Measurements from ENCODE around the gene GPR21. TPM values are rescaled to one million over a fixed set of nuclear protein-coding genes. Genes with fewer than 3 reads are reported as not detected.

The GPR21 gene
- polyA plus RNA-seq, 1 of the 3 experiments (the other 2 are of a cell fraction) = not detected

- H3K36me3 ChIP-seq (replicated peaks in 1 of 2; ENCODE audit: control insufficient read depth in 1 of 2, insufficient read depth in 2 of 2, low read length in 1 of 2) = peaks cover 40 to 56% of the 10 kb centered on the region in 2 experiments
- 24% methylated on average over 4 of the region's 4 CpGs for WGBS (ENCODE audit: low lambda C conversion rate)
- H3K9me2 ChIP-seq = no peaks in the 10 kb centered on the region
- no peaks in the 10 kb centered on the region for H4K20me1 ChIP-seq (ENCODE audit: insufficient read depth)
- H3K4me3 ChIP-seq (ENCODE audit: low read depth in 2 of 2, low read length in 1 of 2) = no peak overlapping the region; a peak in 1 of 4 replicates
- no peaks in the 10 kb centered on the region for H3K27me3 ChIP-seq (ENCODE audit: insufficient read depth)
- H3K4me2 ChIP-seq = no peak overlapping the region
- no peaks in the 10 kb centered on the region for H3K9me3 ChIP-seq
- CTCF ChIA-PET = interaction anchor here (0.9 to 2.0 kb wide), 20 partner anchors 11 to 363 kb away, joined by 3 to 9 read pairs (median 3); partner anchors contain the start of genes RC3H2 and ZBTB6
- H2AFZ ChIP-seq (ENCODE audit: low read depth) = no peak overlapping the region
- no peak overlapping the region for H3K9ac ChIP-seq
- peak overlapping the region in 1 of 2 experiments; percentile 77; a peak in 2 of 4 replicates for H3K27ac ChIP-seq (ENCODE audit: low read depth in 2 of 2, low read length in 1 of 2)
- DNase-seq = peak; percentile 37
- peaks cover 8% of the 10 kb centered on the region; the same call in 1 of the 2 replicates for H3K79me2 ChIP-seq (ENCODE audit: insufficient read depth)
- POLR2A ChIA-PET = no interaction called here
- H3F3A ChIP-seq (replicated peaks; ENCODE audit: insufficient read depth) = peaks cover 19% of the 10 kb centered on the region
- no peaks in the 10 kb centered on the region for H3K4me1 ChIP-seq (ENCODE audit: control insufficient read depth in 1 of 2, insufficient read depth in 2 of 2, low read depth in 1 of 2, low read length in 1 of 2)
- no peak for TF ChIP-seq MEF2A (IDR thresholded peaks at IDR 0.05; ENCODE audit: borderline replicate concordance, low read depth)
- no peak for TF ChIP-seq RFX5 (IDR thresholded peaks at IDR 0.05; ENCODE audit: low read length)
- TF ChIP-seq FOXJ3 (CRISPR knock-in tag; IDR thresholded peaks at IDR 0.05) = no peak
- no peak for TF ChIP-seq SIN3A (IDR thresholded peaks at IDR 0.05; ENCODE audit: borderline replicate concordance, low read depth, low read length)
- TF ChIP-seq SMC3 (IDR thresholded peaks at IDR 0.05; ENCODE audit: low read depth, low read length) = 0 out of 2 replicates have a peak, but pooled peaks have one; percentile 40
- TF ChIP-seq CTCF (IDR thresholded peaks at IDR 0.05) = peak; percentile 83
- no peak for TF ChIP-seq CHD2 (IDR thresholded peaks at IDR 0.05; ENCODE audit: low read length, partially characterized antibody)
- TF ChIP-seq TCF12 (IDR thresholded peaks at IDR 0.05) = peak; percentile 25; the same call in 1 of the 2 replicates
- TF ChIP-seq RCOR1 (IDR thresholded peaks at IDR 0.05; ENCODE audit: low read length) = no peak
- no peak for TF ChIP-seq TAF1 (IDR thresholded peaks at IDR 0.05; ENCODE audit: borderline replicate concordance, low read depth, low read length)
- no peak for TF ChIP-seq ZBTB33 (IDR thresholded peaks at IDR 0.05; ENCODE audit: borderline replicate concordance, low read depth)
- no peak for TF ChIP-seq USF1 (IDR thresholded peaks at IDR 0.05; ENCODE audit: borderline replicate concordance, low read depth)
- no peak for TF ChIP-seq FOXM1 (IDR thresholded peaks at IDR 0.05; ENCODE audit: low read depth)
- TF ChIP-seq EZH2phosphoT487 (IDR thresholded peaks at IDR 0.05; ENCODE audit: borderline replicate concordance, low read depth) = no peak
- no peak for TF ChIP-seq YY1 (IDR thresholded peaks at IDR 0.05; ENCODE audit: low read depth)
- no peak for TF ChIP-seq MXI1 (IDR thresholded peaks at IDR 0.05; ENCODE audit: low read depth, low read length)
- TF ChIP-seq USF2 (IDR thresholded peaks at IDR 0.05; ENCODE audit: borderline replicate concordance, low read depth, low read length) = no peak
- TF ChIP-seq POLR2AphosphoS5 (IDR thresholded peaks at IDR 0.05; ENCODE audit: low read depth, low read length) = no peak
- no peak for TF ChIP-seq GABPA (IDR thresholded peaks at IDR 0.05; ENCODE audit: low read depth)
- TF ChIP-seq GATA2 (CRISPR knock-in tag; IDR thresholded peaks at IDR 0.05) = no peak
- TF ChIP-seq FOSL2 (IDR thresholded peaks at IDR 0.05; ENCODE audit: borderline replicate concordance, low read depth) = peak; percentile 93
- TF ChIP-seq PBX3 (IDR thresholded peaks at IDR 0.05) = peak; percentile 7; the same call in 1 of the 2 replicates
- peak; percentile 68 for TF ChIP-seq RAD21 (IDR thresholded peaks at IDR 0.05; ENCODE audit: low read length)
- TF ChIP-seq JUND (IDR thresholded peaks at IDR 0.05) = peak; percentile 83
- peak; percentile 24; the same call in 1 of the 2 replicates for TF ChIP-seq NFIC (IDR thresholded peaks at IDR 0.05; ENCODE audit: borderline replicate concordance)
These were observed 42.1 kb upstream of the GPR21 start for GRCh38 chr9:122991370-122991830.
